Measurements from ENCODE around the gene HS3ST2. TPM values are rescaled to one million over a fixed set of nuclear protein-coding genes. Genes with fewer than 3 reads are reported as not detected.
"Not testable (repeated sequence)": the region's sequence is repeated elsewhere in the genome, so short reads cannot be mapped to it uniquely, and the experiment has no call there.

HS3ST2 gene
- polyA plus RNA-seq, 1 experiment = not detected

DNA sequence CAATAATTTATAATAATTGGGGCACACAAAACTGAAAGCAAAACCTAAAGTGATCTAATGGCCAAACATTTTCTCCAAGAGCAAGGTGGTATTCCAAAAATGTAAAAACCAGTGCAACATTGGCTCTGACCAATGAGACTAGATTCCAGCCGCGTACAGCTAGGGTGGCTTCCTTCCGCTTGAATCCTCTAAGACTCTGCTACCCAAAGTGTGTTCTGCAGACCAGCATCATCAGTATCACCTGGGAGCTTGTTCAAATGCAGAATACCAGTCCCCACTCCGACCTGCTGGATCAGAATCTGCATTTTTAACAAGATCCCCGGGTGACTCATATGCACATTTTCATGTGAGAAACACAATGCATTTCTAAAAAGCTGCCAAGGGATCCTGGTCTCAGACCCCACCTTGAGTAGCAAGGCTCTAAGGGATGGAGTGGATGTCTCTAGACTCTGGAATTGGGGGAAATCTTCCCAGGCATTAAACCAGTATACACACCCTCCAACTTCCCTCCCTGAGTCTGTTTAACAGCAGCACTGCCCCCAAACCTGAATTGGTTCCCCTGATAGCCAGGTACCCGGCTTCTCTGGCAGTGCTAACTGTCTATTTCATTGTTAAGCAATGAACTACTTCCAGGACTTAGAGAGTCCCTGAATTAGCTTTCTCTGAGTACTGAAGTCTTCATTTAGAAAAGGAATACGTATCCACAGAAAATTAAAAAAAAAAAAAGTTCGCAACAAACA, 118.2 kb downstream of the HS3ST2 start:
- ChIA-PET CTCF (no interaction called here), POLR2A (no interaction called here)

DNA sequence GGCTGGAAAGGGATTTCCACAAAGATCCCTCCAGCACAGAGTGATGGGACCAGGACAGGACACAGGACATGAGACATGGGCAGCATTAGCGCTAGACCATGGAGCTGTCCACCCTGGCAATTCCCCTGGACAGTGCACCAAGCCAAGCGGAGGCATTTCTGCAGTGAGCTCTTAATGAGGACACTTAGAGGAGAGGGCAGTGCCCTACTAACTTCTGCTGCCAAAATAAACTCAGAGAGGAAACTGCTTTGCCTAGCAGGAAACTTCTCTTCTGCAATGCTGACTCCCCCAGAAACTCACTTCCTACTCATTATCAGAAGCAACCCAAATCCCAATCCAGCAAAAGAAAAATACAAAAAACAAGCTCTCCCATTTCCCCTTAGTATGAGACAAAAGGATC, 119.2 kb downstream of the HS3ST2 start:
- CTCF ChIA-PET = no interaction called here

More for the DNA sequence above, 118.2 kb downstream of the HS3ST2 start:
- no peaks in the 10 kb centered on the region for H3K27me3 ChIP-seq (ENCODE audit: control insufficient read depth, insufficient read depth, low read length)
- no peaks in the 10 kb centered on the region for H3K9me3 ChIP-seq (ENCODE audit: control insufficient read depth, insufficient read depth, low read length)
- H3K27ac ChIP-seq (ENCODE audit: low read depth, low read length) = no peak overlapping the region
- no peak overlapping the region for H3K4me3 ChIP-seq (ENCODE audit: low read depth, low read length)
- TF ChIP-seq, protein P1, sequence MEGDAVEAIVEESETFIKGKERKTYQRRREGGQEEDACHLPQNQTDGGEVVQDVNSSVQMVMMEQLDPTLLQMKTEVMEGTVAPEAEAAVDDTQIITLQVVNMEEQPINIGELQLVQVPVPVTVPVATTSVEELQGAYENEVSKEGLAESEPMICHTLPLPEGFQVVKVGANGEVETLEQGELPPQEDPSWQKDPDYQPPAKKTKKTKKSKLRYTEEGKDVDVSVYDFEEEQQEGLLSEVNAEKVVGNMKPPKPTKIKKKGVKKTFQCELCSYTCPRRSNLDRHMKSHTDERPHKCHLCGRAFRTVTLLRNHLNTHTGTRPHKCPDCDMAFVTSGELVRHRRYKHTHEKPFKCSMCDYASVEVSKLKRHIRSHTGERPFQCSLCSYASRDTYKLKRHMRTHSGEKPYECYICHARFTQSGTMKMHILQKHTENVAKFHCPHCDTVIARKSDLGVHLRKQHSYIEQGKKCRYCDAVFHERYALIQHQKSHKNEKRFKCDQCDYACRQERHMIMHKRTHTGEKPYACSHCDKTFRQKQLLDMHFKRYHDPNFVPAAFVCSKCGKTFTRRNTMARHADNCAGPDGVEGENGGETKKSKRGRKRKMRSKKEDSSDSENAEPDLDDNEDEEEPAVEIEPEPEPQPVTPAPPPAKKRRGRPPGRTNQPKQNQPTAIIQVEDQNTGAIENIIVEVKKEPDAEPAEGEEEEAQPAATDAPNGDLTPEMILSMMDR (IDR thresholded peaks at IDR 0.05; ENCODE audit: low read depth, low read length) = no peak
- DNase-seq (ENCODE audit: low read depth, low spot score) = no peak

DNA sequence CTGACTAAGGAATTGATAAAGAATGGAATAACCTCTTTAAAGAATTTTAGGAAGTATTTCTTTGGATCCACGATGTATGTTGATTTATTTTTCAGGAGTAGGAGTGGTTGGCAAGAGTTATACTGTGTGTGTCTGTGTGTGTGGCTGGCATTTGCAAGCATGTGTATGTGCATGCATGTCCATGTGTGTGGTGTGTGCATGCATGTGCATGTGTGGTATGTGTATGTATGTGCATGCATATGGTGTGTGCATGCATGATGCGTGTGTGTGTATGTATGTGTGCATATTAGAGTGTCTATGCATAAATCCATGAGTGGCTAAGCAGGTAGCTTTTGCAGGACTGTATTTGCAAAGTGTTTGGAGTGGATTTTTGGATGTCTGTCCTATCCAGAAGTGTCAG, 120.8 kb downstream of the HS3ST2 start:
- no peaks in the 10 kb centered on the region for H3K9me3 ChIP-seq (ENCODE audit: control insufficient read depth, insufficient read depth, low read length)
- H3K27ac ChIP-seq (ENCODE audit: low read depth, low read length) = no peak overlapping the region
- TF ChIP-seq, protein P1 (IDR thresholded peaks at IDR 0.05; ENCODE audit: low read depth, low read length) = no peak
- ChIA-PET CTCF (no interaction called here), POLR2A (no interaction called here)
- DNase-seq (ENCODE audit: low read depth, low spot score) = no peak
- H3K27me3 ChIP-seq (ENCODE audit: control insufficient read depth, insufficient read depth, low read length) = no peaks in the 10 kb centered on the region
- no peak overlapping the region for H3K4me3 ChIP-seq (ENCODE audit: low read depth, low read length)

More for the DNA sequence above, 119.2 kb downstream of the HS3ST2 start:
- Histone ChIP-seq H3K27ac (ENCODE audit: low read depth, low read length) (no peak overlapping the region), H3K4me3 (ENCODE audit: low read depth, low read length) (no peak overlapping the region), H3K27me3 (ENCODE audit: control insufficient read depth, insufficient read depth, low read length) (no peaks in the 10 kb centered on the region), H3K9me3 (ENCODE audit: control insufficient read depth, insufficient read depth, low read length) (no peaks in the 10 kb centered on the region)
- DNase-seq (ENCODE audit: low read depth, low spot score) = no peak
- TF ChIP-seq, protein P1 (IDR thresholded peaks at IDR 0.05; ENCODE audit: low read depth, low read length) = no peak
- POLR2A ChIA-PET = no interaction called here

DNA sequence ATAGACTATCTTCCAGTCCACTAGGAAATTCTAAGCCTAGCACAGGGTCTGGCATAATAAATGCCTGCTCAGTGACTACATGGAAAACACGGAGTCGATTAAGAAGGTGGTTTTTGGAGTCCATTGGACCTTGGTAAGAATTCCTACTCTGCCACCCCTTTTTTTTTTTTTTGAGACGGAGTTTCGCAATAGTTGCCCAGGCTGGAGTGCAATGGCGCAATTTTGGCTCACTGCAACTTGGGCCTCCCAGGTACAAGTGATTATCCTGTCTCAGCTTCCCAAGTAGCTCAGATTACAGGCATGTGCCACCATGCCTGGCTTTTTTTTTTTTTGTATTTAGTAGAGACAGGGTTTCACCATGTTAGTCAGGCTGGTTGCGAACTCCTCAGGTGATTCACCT, 123.2 kb downstream of the HS3ST2 start:
- H3K9me3 ChIP-seq (ENCODE audit: control insufficient read depth, insufficient read depth, low read length) = no peaks in the 10 kb centered on the region
- ChIA-PET CTCF (no interaction called here), POLR2A (no interaction called here)
- no peak for DNase-seq (ENCODE audit: low read depth, low spot score)
- TF ChIP-seq, protein P1 (IDR thresholded peaks at IDR 0.05; ENCODE audit: low read depth, low read length) = no peak
- no peaks in the 10 kb centered on the region for H3K27me3 ChIP-seq (ENCODE audit: control insufficient read depth, insufficient read depth, low read length)
- H3K4me3 ChIP-seq (ENCODE audit: low read depth, low read length) = no peak overlapping the region
- H3K27ac ChIP-seq (ENCODE audit: low read depth, low read length) = no peak overlapping the region

DNA sequence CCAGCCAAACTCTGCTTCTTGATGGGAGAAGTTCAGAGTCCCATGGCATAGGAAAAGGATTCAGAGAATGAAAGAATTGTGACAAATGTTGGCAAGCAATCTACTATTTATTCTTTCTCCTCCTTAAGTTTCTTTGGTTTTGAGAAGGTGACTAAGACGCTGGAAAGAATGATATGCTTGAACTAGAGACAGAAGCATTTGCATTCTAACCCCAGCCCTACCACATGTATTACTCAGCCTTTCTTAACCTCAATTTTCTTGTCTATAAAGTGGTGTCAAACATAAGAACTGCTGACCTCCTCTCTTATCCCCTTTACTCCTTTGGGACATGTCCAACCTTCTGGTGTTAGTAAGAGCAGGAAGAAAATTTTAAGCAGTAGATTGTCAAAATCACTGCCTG, 124.7 kb downstream of the HS3ST2 start:
- DNase-seq (ENCODE audit: low read depth, low spot score) = no peak
- POLR2A ChIA-PET = no interaction called here
- Histone ChIP-seq H3K27ac (ENCODE audit: low read depth, low read length) (no peak overlapping the region), H3K27me3 (ENCODE audit: control insufficient read depth, insufficient read depth, low read length) (no peaks in the 10 kb centered on the region), H3K4me3 (ENCODE audit: low read depth, low read length) (no peak overlapping the region), H3K9me3 (ENCODE audit: control insufficient read depth, insufficient read depth, low read length) (no peaks in the 10 kb centered on the region)
- TF ChIP-seq, protein P1 (IDR thresholded peaks at IDR 0.05; ENCODE audit: low read depth, low read length) = no peak
- CTCF ChIA-PET = no interaction called here

DNA sequence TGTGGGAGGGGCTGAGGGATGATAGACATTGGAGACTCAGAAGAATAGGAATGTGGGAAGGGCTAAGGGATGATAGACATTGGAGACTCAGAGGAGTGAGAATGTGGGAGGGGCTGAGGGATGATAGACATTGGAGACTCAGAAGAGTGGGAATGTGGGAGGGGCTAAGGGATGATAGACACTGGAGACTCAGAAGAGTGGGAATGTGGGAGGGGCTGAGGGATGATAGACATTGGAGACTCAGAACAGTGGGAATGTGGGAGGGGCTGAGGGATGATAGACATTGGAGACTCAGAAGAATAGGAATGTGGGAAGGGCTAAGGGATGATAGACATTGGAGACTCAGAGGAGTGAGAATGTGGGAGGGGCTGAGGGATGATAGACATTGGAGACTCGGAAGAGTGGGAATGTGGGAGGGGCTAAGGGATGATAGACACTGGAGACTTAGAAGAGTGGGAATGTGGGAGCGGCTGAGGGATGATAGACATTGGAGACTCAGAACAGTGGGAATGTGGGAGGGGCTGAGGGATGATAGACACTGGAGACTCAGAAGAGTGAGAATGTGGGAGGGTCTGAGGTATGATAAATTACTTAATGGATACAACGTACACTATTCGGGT, 125.9 kb downstream of the HS3ST2 start:
- H3K9me3 ChIP-seq (ENCODE audit: control insufficient read depth, insufficient read depth, low read length); CTCF ChIA-PET; POLR2A ChIA-PET; H3K27ac ChIP-seq (ENCODE audit: low read depth, low read length); H3K4me3 ChIP-seq (ENCODE audit: low read depth, low read length); DNase-seq (ENCODE audit: low read depth, low spot score); H3K27me3 ChIP-seq (ENCODE audit: control insufficient read depth, insufficient read depth, low read length): not testable (repeated sequence)

Data from AG04450 (cell line).